ENCODE results near the gene STUM. TPM values are rescaled to one million over a fixed set of nuclear protein-coding genes. Genes with fewer than 3 reads are reported as not detected.
A peak's percentile ranks its signal among the peaks of the same experiment; 100 is the strongest.

The STUM gene
- total RNA-seq, 1 experiment from 2014 or later: 0.11 TPM

DNA sequence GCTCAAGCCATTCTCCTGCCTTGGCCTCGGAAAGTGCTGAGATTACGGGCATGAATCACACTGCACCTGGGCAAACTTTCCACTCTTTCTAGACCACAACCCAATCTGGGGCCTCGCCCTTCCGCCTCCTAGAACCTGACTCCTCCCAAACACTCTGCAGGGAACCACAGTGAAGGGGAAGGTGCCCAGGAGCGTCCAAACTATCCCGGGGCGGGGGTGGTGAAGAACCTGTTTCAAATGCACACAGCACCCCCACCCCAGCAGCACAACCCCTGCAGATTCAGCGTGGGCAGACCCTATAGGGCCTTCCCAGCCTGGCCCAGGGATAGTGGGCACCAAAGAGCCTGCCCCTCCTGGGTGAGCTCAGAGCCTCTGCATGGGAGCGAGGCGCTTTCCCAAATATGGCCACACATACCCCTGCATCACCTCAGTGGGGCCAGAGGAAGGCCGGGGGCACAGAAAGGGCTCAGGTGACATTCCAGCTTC is 86.9 kb downstream of the STUM start:
- H3K4me2 ChIP-seq (ENCODE audit: insufficient read depth, insufficient read length, low read length): no peak overlapping the region
- peaks cover 0 to 4% (median 2%) of the 10 kb centered on the region in 3 experiments; a peak in 2 of 7 replicates for H3K36me3 Mint-ChIP-seq (ENCODE audit: insufficient read depth in 1 of 3, low read depth in 3 of 3)
- H3K27me3 ChIP-seq (ENCODE audit: insufficient read depth, low read length): no peaks in the 10 kb centered on the region
- no peak overlapping the region for H3K9ac ChIP-seq (ENCODE audit: extremely low read depth, insufficient read length, low read length)
- no peak overlapping the region for H3K18ac ChIP-seq (ENCODE audit: insufficient read length, low read depth, low read length)
- H3K27ac Mint-ChIP-seq: peak overlapping the region in 1 of 3 experiments; percentile 70; a peak in 1 of 7 replicates
- H2BK5ac ChIP-seq (ENCODE audit: insufficient read length, low read length): no peak overlapping the region
- H2BK12ac ChIP-seq (ENCODE audit: insufficient read length, low read depth, low read length): no peak overlapping the region
- no peaks in the 10 kb centered on the region for H3K4me1 ChIP-seq (ENCODE audit: insufficient read depth, low read length)
- no peaks in the 10 kb centered on the region for H3K9me3 Mint-ChIP-seq
- H4K20me1 ChIP-seq (ENCODE audit: control insufficient read depth, insufficient read depth, insufficient read length): no peaks in the 10 kb centered on the region
- H3K4ac ChIP-seq (ENCODE audit: low read depth, low read length): no peak overlapping the region
- peaks cover 15 to 23% of the 10 kb centered on the region in 2 experiments for H3K4me1 Mint-ChIP-seq
- H3K23me2 ChIP-seq (ENCODE audit: insufficient read length, low read depth, low read length, poor library complexity, severe bottlenecking): no peaks in the 10 kb centered on the region
- no peak overlapping the region for H3K14ac ChIP-seq (ENCODE audit: insufficient read depth, low read length)
- no peak overlapping the region for H3K56ac ChIP-seq (ENCODE audit: insufficient read length, low read depth, low read length)
- peaks cover under 1% of the 10 kb centered on the region; the same call in 1 of the 2 replicates for H3K27me3 Mint-ChIP-seq (ENCODE audit: low read depth)
- H4K8ac ChIP-seq (replicated peaks; ENCODE audit: insufficient read length, low read depth, low read length): no peak overlapping the region
- H2BK120ac ChIP-seq (ENCODE audit: low read depth, low read length, poor library complexity, severe bottlenecking): no peak overlapping the region
- no peak overlapping the region for H3K23ac ChIP-seq (ENCODE audit: insufficient read length, low read depth, low read length)
- H3T11ph ChIP-seq (ENCODE audit: low read length): no peak overlapping the region
- no peak overlapping the region for H2AK5ac ChIP-seq (ENCODE audit: insufficient read length, low read length)
- no peak for DNase-seq
- H2AFZ ChIP-seq (ENCODE audit: low read length): no peak overlapping the region
- H2BK20ac ChIP-seq (ENCODE audit: low read depth, low read length, poor library complexity, severe bottlenecking): no peak overlapping the region
- no CpG with 5 or more reads among the region's 11 CpGs for WGBS (ENCODE audit: extremely low coverage, insufficient read length, low lambda C conversion rate)
- H3K79me1 ChIP-seq (ENCODE audit: insufficient read depth, low read depth, low read length, poor library complexity, severe bottlenecking): no peaks in the 10 kb centered on the region
- no peak overlapping the region; a peak in 1 of 5 replicates for H3K4me3 Mint-ChIP-seq
- no peak overlapping the region for H4K91ac ChIP-seq (ENCODE audit: insufficient read length, low read depth, low read length)
- no peak overlapping the region for H4K5ac ChIP-seq (ENCODE audit: insufficient read length, low read depth, low read length)
- H3K27ac ChIP-seq (ENCODE audit: insufficient read length, low read depth, low read length): no peak overlapping the region
- no peaks in the 10 kb centered on the region for H3K79me2 ChIP-seq (ENCODE audit: insufficient read depth, low read length)
- no peak for TF ChIP-seq CTCF (conservative IDR thresholded peaks at IDR 0.05)
- H3K9me3 ChIP-seq (ENCODE audit: control insufficient read depth, low read depth, low read length): no peaks in the 10 kb centered on the region
- no peak overlapping the region for H2BK15ac ChIP-seq (ENCODE audit: low read depth, low read length)

Data from H9 (cell line).